ENCODE results near the gene NXPE1.

GRCh38 chr11:114551060-114551459 lies 8.6 kb downstream of the NXPE1 start:
- TF ChIP-seq CTCF (IDR thresholded peaks at IDR 0.05) (no peak), EZH2 (IDR thresholded peaks at IDR 0.05; ENCODE audit: borderline replicate concordance, insufficient read depth, low read depth, low read length, poor library complexity, severe bottlenecking) (no peak)

Data from B cell (primary cell).